SK-N-SH treated with all-trans-retinoic acid at 6 μM for 48 hours (cell line): ENCODE results near the gene KRT72.

Source experiments
- ARNTL ChIP-seq: fragments of 450-650 bp; formaldehyde crosslinking; IDR thresholded peaks from 2 replicates; pipeline ENCODE4 v1.5.0; 2020; ENCODE audit warnings: low read depth, mild to moderate bottlenecking, moderate library complexity, borderline replicate concordance
- CSDC2 ChIP-seq: fragments of 250-450 bp; sonication (Bioruptor Pico); IDR thresholded peaks from 2 replicates; pipeline ENCODE4 v1.5.0; 2020; ENCODE audit warnings: mild to moderate bottlenecking, moderate library complexity
- RARB ChIP-seq: fragments of 250-450 bp; sonication (Bioruptor Pico); IDR thresholded peaks from 2 replicates; pipeline ENCODE4 v1.8.0; 2021; ENCODE audit warnings: mild to moderate bottlenecking, moderate library complexity
- TF ChIP-seq, protein P1 (sequence below): fragments of 250-450 bp; sonication (Bioruptor Pico); IDR thresholded peaks from 2 replicates; pipeline ENCODE4 v1.8.0; 2021; ENCODE audit warnings: low read depth, mild to moderate bottlenecking, moderate library complexity, borderline replicate concordance

DNA sequence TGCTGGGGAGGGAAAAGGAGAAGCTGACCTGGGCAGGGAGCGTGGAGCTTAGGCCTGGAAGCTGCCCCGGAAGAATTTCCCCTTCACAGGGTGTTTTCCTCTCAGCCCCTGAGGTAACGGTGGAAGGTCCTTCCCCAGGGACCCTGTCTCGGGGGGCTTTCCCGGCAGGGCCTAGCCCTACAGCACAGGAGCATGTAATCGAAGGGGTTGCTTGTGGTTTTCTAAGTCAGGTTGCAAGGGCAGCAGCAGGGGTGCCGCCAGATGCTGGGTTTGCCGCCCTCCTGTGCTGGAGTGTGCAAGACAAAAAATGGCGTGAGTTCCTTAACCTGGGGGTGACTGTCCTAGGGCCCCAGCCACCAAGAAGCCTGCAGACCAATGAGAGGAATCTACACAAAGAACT, 26.0 kb downstream of the KRT72 start:
- no peak for TF ChIP-seq RARB (CRISPR knock-in tag)
- TF ChIP-seq ARNTL (CRISPR knock-in tag): no peak
- TF ChIP-seq, protein P1, sequence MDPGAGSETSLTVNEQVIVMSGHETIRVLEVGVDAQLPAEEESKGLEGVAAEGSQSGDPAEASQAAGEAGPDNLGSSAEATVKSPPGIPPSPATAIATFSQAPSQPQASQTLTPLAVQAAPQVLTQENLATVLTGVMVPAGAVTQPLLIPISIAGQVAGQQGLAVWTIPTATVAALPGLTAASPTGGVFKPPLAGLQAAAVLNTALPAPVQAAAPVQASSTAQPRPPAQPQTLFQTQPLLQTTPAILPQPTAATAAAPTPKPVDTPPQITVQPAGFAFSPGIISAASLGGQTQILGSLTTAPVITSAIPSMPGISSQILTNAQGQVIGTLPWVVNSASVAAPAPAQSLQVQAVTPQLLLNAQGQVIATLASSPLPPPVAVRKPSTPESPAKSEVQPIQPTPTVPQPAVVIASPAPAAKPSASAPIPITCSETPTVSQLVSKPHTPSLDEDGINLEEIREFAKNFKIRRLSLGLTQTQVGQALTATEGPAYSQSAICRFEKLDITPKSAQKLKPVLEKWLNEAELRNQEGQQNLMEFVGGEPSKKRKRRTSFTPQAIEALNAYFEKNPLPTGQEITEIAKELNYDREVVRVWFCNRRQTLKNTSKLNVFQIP (CRISPR knock-in tag): no peak
- no peak for TF ChIP-seq CSDC2 (CRISPR knock-in tag)
